DMS 273 (cell line): ENCODE data around the gene TSPAN10.
A peak's percentile ranks its signal among the peaks of the same experiment; 100 is the strongest.
"Not testable (repeated sequence)": the region's sequence is repeated elsewhere in the genome, so short reads cannot be mapped to it uniquely, and the experiment has no call there.

Experiments
- DNase-seq: peaks from one replicate; lab custom pipeline; 2025; ENCODE audit not compliant: unreplicated experiment; lab: John Stamatoyannopoulos, UW

TSPAN10 gene

DNA sequence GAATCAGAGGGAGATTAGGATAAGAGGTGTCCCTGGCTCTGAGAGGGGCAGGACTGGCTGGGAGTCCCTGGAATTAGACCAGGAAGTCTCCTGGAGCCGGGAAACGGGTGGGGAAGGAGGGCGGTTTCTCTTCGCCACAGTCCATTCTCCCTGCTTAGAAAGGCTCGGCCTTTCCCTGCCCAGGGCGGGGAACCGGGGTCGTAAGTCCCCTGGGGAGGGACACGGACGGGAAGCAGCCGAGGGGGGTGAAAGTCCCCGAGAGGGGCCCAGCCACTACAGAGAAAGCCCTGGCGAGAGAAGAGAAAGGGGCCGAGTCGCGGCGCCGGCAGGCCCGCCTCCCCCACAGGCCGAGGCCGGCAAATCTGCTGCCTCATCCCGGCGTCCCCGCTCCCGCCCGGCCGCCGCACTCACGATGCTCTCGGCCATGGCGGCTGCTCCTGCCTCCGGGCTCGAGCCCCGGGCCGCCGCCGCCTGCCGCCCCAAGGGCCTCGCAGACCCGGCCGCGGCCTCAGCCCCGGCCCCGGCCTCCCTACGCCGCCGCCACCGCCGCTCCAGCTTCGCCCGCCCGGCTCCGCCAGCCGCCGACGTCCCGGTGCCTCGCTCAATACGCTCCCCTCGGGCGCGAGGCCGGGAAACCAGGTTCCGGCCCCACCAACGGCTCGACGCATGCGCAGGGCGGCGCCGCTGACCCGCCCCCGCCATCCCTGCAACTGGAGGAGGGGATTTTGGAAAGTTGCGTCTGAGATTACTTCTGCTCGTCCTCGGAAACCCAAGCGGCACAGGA, at the start of gene TSPAN10, which contains the start of gene NPLOC4:
TSS of gene TSPAN10 (plus strand) at position 692 of the 784 bp plus-strand sequence. CDS start 5,217 bp downstream, outside the sequence.
TSS of gene NPLOC4 (minus strand) at position 608 of the 784 bp plus-strand sequence. CDS start at position 426, 182 bp downstream.
- DNase-seq, result peak; percentile 95

DNA sequence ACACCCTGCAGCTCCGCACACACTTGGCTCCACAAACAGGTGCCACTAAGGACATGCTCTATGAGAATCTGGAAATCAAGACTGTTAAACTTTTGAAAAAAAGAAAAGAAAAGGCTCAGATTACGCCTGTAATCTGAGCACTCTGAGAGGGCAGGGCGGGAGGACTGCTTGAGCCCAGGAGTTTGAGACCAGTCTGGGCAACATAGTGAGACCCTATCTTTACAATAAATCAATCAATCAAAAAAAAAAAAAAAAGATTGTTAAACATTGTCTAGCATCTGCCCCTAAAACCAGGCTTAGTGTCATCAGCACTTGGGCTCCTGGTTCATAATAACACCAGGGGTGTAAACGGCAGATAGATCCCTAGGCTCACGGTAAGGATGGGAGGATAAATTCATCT, 47.4 kb upstream of the TSPAN10 start:
- no peak for DNase-seq

- no peak for DNase-seq
Measured at GRCh38 chr17:81590121-81590520, 46.9 kb upstream of the TSPAN10 start.

DNA sequence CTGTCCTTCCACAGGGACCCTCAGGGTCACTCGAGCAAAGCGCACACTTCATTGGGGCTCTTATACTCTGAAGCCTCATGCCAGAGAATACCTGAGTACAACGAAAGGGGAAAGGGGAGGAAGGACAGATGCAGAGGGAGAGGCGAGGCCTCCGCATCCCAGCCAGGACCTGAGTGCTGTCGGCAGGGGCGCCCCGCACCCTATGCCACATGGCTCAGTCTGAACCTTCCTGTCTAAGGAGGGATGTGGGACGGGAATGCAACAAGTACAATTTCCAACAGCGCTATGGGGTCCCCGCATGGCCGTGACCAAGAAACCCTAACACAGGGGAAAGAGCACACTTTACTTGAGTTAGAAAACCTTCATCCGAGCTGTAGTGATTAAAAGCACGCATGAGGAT, 45.0 kb upstream of the TSPAN10 start:
- no peak for DNase-seq

DNA sequence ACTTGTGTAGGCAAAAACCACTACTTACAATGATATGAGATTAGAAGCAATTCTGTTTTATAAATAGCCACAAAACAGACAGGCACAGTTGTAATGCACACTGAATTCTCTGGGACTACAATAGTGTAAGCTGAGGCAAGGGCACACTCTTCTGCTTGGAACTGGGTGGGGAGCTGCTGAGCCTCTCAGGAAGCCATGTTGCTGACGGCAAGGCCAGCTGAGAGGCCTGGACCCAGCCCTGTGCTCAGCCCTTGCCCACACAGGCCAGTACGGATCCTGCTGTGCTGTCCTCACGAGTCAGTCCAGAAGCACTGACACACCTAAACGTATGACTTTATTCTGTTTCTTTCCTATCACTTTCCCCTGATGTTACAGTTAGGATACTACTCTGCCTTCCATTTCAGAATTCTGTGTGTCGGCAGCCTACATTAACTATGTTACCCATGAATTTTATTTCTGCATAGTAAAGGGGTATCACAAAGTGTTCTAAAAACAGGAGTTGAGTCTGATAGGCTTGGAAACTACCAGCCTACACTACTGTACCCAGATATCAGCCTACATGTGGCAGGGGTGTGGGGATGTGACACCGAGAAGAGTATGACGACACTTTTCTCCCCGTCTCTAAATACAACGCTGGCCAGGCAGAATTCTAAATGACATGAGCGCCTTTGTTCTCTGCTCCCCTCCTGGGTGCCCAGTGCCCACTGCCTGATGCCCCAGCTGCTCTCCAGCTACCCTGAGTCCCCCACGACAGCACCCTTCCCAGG, 43.7 kb upstream of the TSPAN10 start:
- DNase-seq, result no peak

GRCh38 chr17:81599719-81600486, 37.1 kb upstream of the TSPAN10 start:
- DNase-seq, result no peak

- DNase-seq, result peak; percentile 82
Measured at GRCh38 chr17:81601525-81602120, 35.4 kb upstream of the TSPAN10 start.

- DNase-seq, result no peak
Measured at GRCh38 chr17:81603846-81604610, 33.0 kb upstream of the TSPAN10 start.

DNA sequence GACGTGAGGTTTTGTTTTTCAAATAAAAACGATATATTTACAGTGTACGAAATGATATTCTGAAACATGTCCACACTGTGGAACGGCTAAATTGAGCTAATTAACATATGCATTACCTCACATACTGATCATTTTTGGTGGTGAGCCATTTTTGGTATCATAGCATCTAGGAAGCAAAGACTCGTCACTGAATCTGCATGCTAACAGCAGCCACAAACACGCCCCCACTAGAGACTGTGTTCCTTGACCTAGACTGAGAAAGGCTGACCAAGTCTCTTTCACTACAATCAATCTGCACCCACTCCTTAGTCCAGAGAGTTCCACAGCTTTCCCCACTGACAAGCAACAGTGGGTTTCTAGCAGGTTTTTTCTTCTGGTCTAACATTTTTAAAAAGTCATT, 29.6 kb upstream of the TSPAN10 start:
- DNase-seq, result no peak

DNA sequence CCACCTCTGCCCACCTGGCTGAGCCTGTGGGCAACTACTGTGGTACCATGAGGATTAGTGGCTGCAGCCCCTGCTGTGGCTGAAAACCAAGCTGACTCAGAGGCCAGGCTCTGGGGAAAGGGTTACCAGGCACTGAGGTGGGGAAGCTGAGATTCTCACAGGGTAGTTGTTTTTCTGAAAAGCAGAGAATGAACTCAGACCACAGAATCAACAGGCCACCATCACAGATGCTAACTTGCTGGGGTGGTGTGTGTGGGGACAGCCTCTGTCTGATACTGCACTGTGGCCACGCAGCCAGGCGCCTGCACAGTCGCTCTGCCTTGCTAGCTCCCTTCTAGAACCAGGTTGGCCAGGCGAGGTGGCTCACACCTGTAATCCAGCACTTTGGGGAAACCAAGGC, 28.9 kb upstream of the TSPAN10 start:
- no peak for DNase-seq

GRCh38 chr17:81608605-81609004, 28.4 kb upstream of the TSPAN10 start:
- DNase-seq, result no peak

- no peak for DNase-seq
Measured at GRCh38 chr17:81609541-81610311, 27.3 kb upstream of the TSPAN10 start.

GRCh38 chr17:81612172-81612970, 24.6 kb upstream of the TSPAN10 start:
- no peak for DNase-seq

- no peak for DNase-seq
Measured at GRCh38 chr17:81615401-81615930, 21.5 kb upstream of the TSPAN10 start.

DNA sequence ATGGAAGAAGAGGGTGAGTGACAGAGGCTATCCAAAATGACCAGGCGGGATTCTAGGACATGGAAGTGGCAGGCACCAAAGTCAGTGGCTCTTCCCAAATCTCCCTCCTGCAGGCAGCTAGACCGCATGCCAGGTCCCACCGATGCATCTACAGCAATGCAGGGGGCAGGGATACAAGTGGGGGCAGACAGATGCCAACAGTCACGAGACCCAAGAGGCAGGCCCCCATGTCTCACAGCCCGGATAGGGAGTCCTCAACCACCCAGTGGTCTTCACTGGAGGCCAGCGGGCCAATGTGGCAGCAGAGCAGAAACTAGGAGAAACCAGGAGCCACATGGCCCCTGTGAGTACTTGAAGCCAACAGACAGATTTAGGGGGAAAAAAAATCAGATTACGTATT, 20.1 kb upstream of the TSPAN10 start:
- no peak for DNase-seq

DNA sequence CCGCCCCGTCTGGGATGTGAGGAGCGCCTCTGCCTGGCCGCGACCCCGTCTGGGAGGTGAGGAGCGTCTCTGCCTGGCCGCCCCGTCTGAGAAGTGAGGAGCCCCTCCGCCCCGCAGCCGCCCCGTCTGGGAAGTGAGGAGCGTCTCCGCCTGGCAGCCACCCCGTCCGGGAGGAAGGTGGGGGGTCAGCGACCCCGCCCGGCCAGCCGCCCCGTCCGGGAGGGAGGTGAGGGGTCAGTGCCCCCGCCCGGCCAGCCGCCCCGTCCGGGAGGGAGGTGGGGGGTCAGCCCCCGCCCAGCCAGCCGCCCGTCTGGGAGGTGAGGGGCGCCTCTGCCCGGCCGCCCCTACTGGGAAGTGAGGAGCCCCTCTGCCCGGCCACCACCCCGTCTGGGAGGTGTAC, 18.7 kb upstream of the TSPAN10 start:
- DNase-seq, result not testable (repeated sequence)

DNA sequence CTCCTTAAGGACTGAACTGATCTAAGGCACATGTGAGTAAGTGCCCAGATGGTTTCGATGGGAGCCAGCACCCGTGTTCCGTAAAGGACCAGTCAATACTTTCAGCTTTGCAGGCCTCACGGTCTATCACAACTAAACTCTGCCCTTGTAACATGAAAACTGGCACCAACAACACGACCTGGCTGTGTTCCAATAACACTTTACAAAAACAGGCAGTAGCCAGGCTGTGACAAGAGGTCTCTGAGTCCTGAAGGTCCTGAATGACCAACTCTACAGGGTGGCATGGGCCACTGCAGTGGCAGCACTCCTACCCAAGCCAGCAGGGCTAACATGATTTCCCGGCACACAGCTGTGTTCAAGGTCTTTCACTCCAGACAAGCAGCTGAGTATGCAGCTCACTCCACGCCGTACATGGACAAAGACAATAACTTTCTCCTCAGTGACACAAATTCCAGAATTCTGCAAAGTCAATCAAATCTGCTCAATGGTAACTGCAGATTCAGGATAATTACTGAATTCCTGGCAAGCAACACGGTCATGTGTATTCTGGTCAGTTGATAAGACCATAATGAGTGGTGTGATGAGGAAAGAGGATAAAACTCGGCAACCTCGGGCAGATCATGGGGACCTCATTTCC, 15.4 kb upstream of the TSPAN10 start:
- no peak for DNase-seq

DNA sequence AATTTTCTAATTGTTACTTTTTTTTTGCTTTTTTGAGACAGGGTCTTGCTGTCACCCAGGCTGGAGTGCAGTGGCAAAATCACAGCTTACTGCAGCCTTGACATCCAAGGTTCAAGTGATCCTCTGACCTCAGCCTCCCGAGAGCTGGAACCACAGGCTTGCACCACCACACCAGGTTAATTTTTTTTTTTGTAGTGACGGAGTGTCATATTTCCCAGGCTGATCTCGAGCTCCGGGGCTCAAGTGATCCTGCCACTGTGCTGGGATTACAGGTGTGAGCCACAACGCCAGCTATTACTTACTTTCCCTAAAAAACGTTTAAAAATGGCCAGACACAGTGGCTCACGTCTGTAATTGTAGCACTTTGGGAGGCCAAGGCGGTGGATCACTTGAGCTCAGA, 6.7 kb upstream of the TSPAN10 start:
- no peak for DNase-seq
